Neural cell (in vitro differentiated cells): ENCODE data around the gene KCNJ1. TPM values are rescaled to one million over a fixed set of nuclear protein-coding genes. Genes with fewer than 3 reads are reported as not detected.

Source experiments
- H2AFZ ChIP-seq: fragments of 200-600, 300-800 bp; sonication (generic), shearing (Covaris generic); 2 replicates; pipeline ENCODE4 v1.6.0; 2014; ENCODE audit warnings: low read depth, mild to moderate bottlenecking, antibody characterized with exemption, low read length, moderate library complexity
- H3F3A ChIP-seq: fragments of 200-600 bp; shearing (Covaris generic); 2 replicates; pipeline ENCODE4 v1.6.1; 2016; ENCODE audit warnings: mild to moderate bottlenecking, moderate library complexity, mixed read lengths, antibody characterized with exemption, low read length; ENCODE audit not compliant: insufficient read depth, poor library complexity, severe bottlenecking
- H3K27ac ChIP-seq: fragments of 200-600, 300-800 bp; sonication (generic), shearing (Covaris generic); 2 replicates; pipeline ENCODE4 v1.5.1; 2014; ENCODE audit warnings: mild to moderate bottlenecking, low read length, moderate library complexity
- H3K27me3 ChIP-seq: fragments of 300-800, 200-600 bp; sonication (generic), shearing (Covaris generic); 2 replicates; pipeline ENCODE4 v1.6.0; 2014; ENCODE audit warnings: mild to moderate bottlenecking, low read depth, low read length, moderate library complexity; ENCODE audit not compliant: insufficient read depth
- H3K36me3 ChIP-seq: fragments of 300-800, 200-600 bp; sonication (generic), shearing (Covaris generic); 2 replicates; pipeline ENCODE4 v1.5.1; 2014; ENCODE audit warnings: mild to moderate bottlenecking, antibody characterized with exemption, low read length, moderate library complexity; ENCODE audit not compliant: insufficient read depth
- H3K4me2 ChIP-seq: fragments of 300-800, 200-600 bp; sonication (generic), shearing (Covaris generic); 2 replicates; pipeline ENCODE4 v1.6.0; 2014; ENCODE audit warnings: mild to moderate bottlenecking, low read length
- H3K4me3 ChIP-seq: fragments of 300-800, 200-600 bp; sonication (generic), shearing (Covaris generic); 2 replicates; pipeline ENCODE4 v1.5.1; 2014; ENCODE audit warnings: mild to moderate bottlenecking, low read length, moderate library complexity
- H3K79me2 ChIP-seq: fragments of 200-600 bp; shearing (Covaris generic); replicated peaks from 2 replicates; pipeline ENCODE4 v1.6.0; 2014; ENCODE audit warnings: mild to moderate bottlenecking, low read length, moderate library complexity; ENCODE audit not compliant: insufficient read depth
- H3K9ac ChIP-seq: fragments of 300-800, 200-600 bp; sonication (generic), shearing (Covaris generic); 2 replicates; pipeline ENCODE4 v1.6.1; 2016; ENCODE audit warnings: mild to moderate bottlenecking, low read length, mixed read lengths
- H3K9me2 ChIP-seq: fragments of 200-600 bp; shearing (Covaris generic); 2 replicates; pipeline ENCODE4 v1.6.1; 2016; ENCODE audit warnings: mild to moderate bottlenecking, low read length, mixed read lengths; ENCODE audit not compliant: insufficient read depth
- H3K9me3 ChIP-seq: fragments of 200-600, 300-800 bp; sonication (generic), shearing (Covaris generic); 2 replicates; pipeline ENCODE4 v1.6.1; 2016; ENCODE audit warnings: mild to moderate bottlenecking, mixed run types, low read length, moderate library complexity, mixed read lengths
- H4K20me1 ChIP-seq: fragments of 200-600 bp; shearing (Covaris generic); 2 replicates; pipeline ENCODE4 v1.6.1; 2016; ENCODE audit warnings: mild to moderate bottlenecking, mixed run types; ENCODE audit not compliant: insufficient read depth
- EP300 ChIP-seq: fragments of 450-650 bp; conservative IDR thresholded peaks from 2 replicates; pipeline ENCODE4 v1.6.1; 2014; ENCODE audit warnings: antibody characterized with exemption, mild to moderate bottlenecking, moderate library complexity; ENCODE audit not compliant: poor library complexity, severe bottlenecking
- MXI1 ChIP-seq: fragments of 450-650 bp; conservative IDR thresholded peaks from 2 replicates; pipeline ENCODE4 v1.6.1; 2014; ENCODE audit warnings: antibody characterized with exemption, mild to moderate bottlenecking; ENCODE audit not compliant: poor library complexity, severe bottlenecking
- POLR2AphosphoS5 ChIP-seq: IDR thresholded peaks from 2 replicates; pipeline ENCODE4 v1.6.1; 2012
- RAD21 ChIP-seq: fragments of 450-650 bp; conservative IDR thresholded peaks from 2 replicates; pipeline ENCODE4 v1.6.1; 2014; ENCODE audit warnings: antibody characterized with exemption, mild to moderate bottlenecking, moderate library complexity
- SMC3 ChIP-seq: fragments of 450-650 bp; conservative IDR thresholded peaks from 2 replicates; pipeline ENCODE4 v1.6.1; 2014; ENCODE audit warnings: antibody characterized with exemption, mild to moderate bottlenecking, moderate library complexity; ENCODE audit not compliant: poor library complexity
- TAF1 ChIP-seq: IDR thresholded peaks from 2 replicates; pipeline ENCODE4 v1.6.1; 2012; ENCODE audit warnings: low read depth
- polyA plus RNA-seq: library from polyadenylated mRNA; depleted of rRNA; stranded (reverse); fragments of >200 nt; gene quantifications from 2 replicates; pipeline ENCODE4 v1.2.3, GENCODE V29; 2014
- TF ChIP-seq, protein P1 (sequence below): IDR thresholded peaks from 2 replicates; pipeline ENCODE4 v1.6.1; 2012; ENCODE audit warnings: borderline replicate concordance
- TF ChIP-seq, protein P2 (sequence below): fragments of 450-650 bp; IDR thresholded peaks from 2 replicates; pipeline ENCODE4 v1.5.1; 2014; ENCODE audit warnings: antibody characterized with exemption, mild to moderate bottlenecking, moderate library complexity; ENCODE audit not compliant: poor library complexity, severe bottlenecking

The KCNJ1 gene
- polyA plus RNA-seq, 1 donor from 2014 or later: 0.22 TPM

DNA sequence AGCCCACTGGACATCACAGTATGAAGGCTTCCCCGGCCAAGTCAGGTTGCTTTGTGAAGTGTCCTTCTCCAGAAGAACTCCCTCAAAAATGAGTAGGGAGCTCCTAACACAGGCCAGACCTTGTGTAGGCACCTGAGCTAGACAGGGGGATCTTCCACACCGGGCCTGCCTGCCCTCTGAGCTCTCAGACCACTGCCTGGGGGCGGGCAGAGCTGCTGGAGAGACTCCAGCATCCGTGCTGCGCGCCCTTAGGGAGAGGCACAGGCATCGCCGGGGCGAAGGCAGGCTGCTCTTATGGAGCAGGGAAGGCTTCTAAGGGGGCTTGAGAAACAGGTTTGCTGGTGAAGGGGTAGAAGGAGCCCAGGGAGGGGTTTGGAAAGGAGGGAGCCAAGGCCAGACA is 28.4 kb upstream of the KCNJ1 start:
- H3K79me2 ChIP-seq: no peaks in the 10 kb centered on the region
- no peaks in the 10 kb centered on the region for H3F3A ChIP-seq
- no peaks in the 10 kb centered on the region for H3K9me2 ChIP-seq
- no peaks in the 10 kb centered on the region for H4K20me1 ChIP-seq
- H3K36me3 ChIP-seq: no peaks in the 10 kb centered on the region
- H3K9ac ChIP-seq: no peak overlapping the region
- no peak overlapping the region for H3K4me2 ChIP-seq
- TF ChIP-seq MXI1 (no peak), SMC3 (no peak), RAD21 (no peak), POLR2AphosphoS5 (no peak)
- TF ChIP-seq, protein P1, sequence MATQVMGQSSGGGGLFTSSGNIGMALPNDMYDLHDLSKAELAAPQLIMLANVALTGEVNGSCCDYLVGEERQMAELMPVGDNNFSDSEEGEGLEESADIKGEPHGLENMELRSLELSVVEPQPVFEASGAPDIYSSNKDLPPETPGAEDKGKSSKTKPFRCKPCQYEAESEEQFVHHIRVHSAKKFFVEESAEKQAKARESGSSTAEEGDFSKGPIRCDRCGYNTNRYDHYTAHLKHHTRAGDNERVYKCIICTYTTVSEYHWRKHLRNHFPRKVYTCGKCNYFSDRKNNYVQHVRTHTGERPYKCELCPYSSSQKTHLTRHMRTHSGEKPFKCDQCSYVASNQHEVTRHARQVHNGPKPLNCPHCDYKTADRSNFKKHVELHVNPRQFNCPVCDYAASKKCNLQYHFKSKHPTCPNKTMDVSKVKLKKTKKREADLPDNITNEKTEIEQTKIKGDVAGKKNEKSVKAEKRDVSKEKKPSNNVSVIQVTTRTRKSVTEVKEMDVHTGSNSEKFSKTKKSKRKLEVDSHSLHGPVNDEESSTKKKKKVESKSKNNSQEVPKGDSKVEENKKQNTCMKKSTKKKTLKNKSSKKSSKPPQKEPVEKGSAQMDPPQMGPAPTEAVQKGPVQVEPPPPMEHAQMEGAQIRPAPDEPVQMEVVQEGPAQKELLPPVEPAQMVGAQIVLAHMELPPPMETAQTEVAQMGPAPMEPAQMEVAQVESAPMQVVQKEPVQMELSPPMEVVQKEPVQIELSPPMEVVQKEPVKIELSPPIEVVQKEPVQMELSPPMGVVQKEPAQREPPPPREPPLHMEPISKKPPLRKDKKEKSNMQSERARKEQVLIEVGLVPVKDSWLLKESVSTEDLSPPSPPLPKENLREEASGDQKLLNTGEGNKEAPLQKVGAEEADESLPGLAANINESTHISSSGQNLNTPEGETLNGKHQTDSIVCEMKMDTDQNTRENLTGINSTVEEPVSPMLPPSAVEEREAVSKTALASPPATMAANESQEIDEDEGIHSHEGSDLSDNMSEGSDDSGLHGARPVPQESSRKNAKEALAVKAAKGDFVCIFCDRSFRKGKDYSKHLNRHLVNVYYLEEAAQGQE: no peak
- no peak overlapping the region for H2AFZ ChIP-seq
- no peak overlapping the region for H3K27ac ChIP-seq
- no peaks in the 10 kb centered on the region for H3K9me3 ChIP-seq
- peaks cover 28% of the 10 kb centered on the region for H3K27me3 ChIP-seq
- no peak overlapping the region for H3K4me3 ChIP-seq

DNA sequence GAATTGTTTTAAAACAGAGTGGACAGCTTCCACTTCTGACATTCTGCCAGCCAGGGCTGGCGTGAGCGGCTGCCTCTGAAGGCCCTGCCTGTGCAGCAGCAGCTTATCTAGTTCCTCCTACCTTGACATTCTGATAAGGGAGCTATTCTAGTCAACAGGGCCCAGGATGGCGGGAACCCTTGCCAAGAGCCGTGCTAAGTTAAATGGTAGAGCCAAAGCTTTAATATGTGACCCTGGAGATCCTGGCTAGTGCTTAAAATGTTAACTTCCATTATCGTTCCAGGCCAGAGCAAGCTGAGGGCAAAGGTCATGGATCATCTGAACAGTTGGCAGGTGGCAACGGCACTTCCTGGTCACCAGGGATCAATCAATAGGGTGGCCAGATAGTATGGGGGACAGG is 27.6 kb upstream of the KCNJ1 start:
- Histone ChIP-seq H3K4me3 (no peak overlapping the region), H3F3A (no peaks in the 10 kb centered on the region), H4K20me1 (no peaks in the 10 kb centered on the region), H3K27me3 (peaks cover 31% of the 10 kb centered on the region), H3K27ac (no peak overlapping the region), H3K9ac (no peak overlapping the region), H3K36me3 (no peaks in the 10 kb centered on the region), H3K9me3 (no peaks in the 10 kb centered on the region), H3K79me2 (no peaks in the 10 kb centered on the region), H2AFZ (no peak overlapping the region), H3K9me2 (no peaks in the 10 kb centered on the region), H3K4me2 (no peak overlapping the region)
- TF ChIP-seq POLR2AphosphoS5: no peak
- TF ChIP-seq RAD21: no peak
- no peak for TF ChIP-seq SMC3
- TF ChIP-seq EP300: no peak
- TF ChIP-seq TAF1: no peak
- TF ChIP-seq, protein P2, sequence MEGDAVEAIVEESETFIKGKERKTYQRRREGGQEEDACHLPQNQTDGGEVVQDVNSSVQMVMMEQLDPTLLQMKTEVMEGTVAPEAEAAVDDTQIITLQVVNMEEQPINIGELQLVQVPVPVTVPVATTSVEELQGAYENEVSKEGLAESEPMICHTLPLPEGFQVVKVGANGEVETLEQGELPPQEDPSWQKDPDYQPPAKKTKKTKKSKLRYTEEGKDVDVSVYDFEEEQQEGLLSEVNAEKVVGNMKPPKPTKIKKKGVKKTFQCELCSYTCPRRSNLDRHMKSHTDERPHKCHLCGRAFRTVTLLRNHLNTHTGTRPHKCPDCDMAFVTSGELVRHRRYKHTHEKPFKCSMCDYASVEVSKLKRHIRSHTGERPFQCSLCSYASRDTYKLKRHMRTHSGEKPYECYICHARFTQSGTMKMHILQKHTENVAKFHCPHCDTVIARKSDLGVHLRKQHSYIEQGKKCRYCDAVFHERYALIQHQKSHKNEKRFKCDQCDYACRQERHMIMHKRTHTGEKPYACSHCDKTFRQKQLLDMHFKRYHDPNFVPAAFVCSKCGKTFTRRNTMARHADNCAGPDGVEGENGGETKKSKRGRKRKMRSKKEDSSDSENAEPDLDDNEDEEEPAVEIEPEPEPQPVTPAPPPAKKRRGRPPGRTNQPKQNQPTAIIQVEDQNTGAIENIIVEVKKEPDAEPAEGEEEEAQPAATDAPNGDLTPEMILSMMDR: no peak
- TF ChIP-seq MXI1: no peak

DNA sequence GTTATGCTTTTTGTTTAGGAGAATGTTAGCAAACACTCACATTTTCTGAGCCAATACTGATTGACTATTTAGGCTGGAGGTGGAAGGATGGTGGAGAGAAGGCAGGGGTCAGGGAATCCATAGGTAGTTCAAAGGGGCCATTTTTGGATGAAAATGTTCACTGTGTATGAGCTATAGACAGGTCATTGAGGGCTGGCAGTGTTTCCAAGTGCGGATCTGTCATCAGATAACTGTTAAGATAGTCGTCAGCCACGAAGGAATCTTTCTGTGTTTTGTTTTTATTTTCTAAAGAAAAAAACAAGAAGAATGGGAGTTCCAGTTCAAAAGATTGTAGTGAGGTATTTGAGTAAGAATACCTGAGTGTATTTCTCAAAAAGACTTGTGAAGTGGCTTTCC is 27.2 kb upstream of the KCNJ1 start:
- Histone ChIP-seq H3K27ac (no peak overlapping the region), H4K20me1 (no peaks in the 10 kb centered on the region), H3K27me3 (peaks cover 35% of the 10 kb centered on the region), H2AFZ (no peak overlapping the region), H3K9me3 (no peaks in the 10 kb centered on the region), H3K79me2 (no peaks in the 10 kb centered on the region), H3K4me2 (no peak overlapping the region), H3K9me2 (no peaks in the 10 kb centered on the region), H3K4me3 (no peak overlapping the region), H3K36me3 (no peaks in the 10 kb centered on the region), H3F3A (no peaks in the 10 kb centered on the region), H3K9ac (no peak overlapping the region)
- TF ChIP-seq SMC3: no peak
